Loucy (cell line): ENCODE data around the gene CGREF1.
A peak's percentile ranks its signal among the peaks of the same experiment; 100 is the strongest.
"Not testable (repeated sequence)": the region's sequence is repeated elsewhere in the genome, so short reads cannot be mapped to it uniquely, and the experiment has no call there.

Experiments
- H2AFZ ChIP-seq: fragments of 200-600 bp; sonication (generic); 2 replicates; pipeline ENCODE4 v1.6.0; 2016; ENCODE audit warnings: antibody characterized with exemption, mild to moderate bottlenecking, low read length, moderate library complexity
- H3F3A ChIP-seq: fragments of 200-600 bp; 2 replicates; pipeline ENCODE4 v1.6.0; 2016; ENCODE audit warnings: antibody characterized with exemption, low read depth, mild to moderate bottlenecking
- H3K27me3 ChIP-seq: fragments of 200-600 bp; sonication (generic); 2 replicates; pipeline ENCODE4 v1.6.1; 2014; ENCODE audit warnings: low read length, mild to moderate bottlenecking; ENCODE audit not compliant: insufficient read depth, poor library complexity, severe bottlenecking
- H3K36me3 ChIP-seq: fragments of 200-600 bp; sonication (generic); 2 replicates; pipeline ENCODE4 v1.6.1; 2016; ENCODE audit warnings: low read length; ENCODE audit not compliant: insufficient read depth
- H3K4me1 ChIP-seq: fragments of 200-600 bp; sonication (generic); 2 replicates; pipeline ENCODE4 v1.5.1; 2014; ENCODE audit warnings: low read length, mild to moderate bottlenecking; ENCODE audit not compliant: insufficient read depth, poor library complexity, severe bottlenecking
- H3K4me2 ChIP-seq: fragments of 200-600 bp; sonication (generic); 2 replicates; pipeline ENCODE4 v1.6.0; 2014; ENCODE audit warnings: antibody characterized with exemption, low read length, low read depth, mild to moderate bottlenecking; ENCODE audit not compliant: poor library complexity, severe bottlenecking
- H3K4me3 ChIP-seq: fragments of 200-600 bp; sonication (generic); 2 replicates; pipeline ENCODE4 v1.5.1; 2014; ENCODE audit warnings: low read length, mild to moderate bottlenecking, mixed read lengths; ENCODE audit not compliant: poor library complexity, severe bottlenecking
- H3K79me2 ChIP-seq: fragments of 200-600 bp; sonication (generic); 2 replicates; pipeline ENCODE4 v1.6.1; 2014; ENCODE audit warnings: low read length; ENCODE audit not compliant: insufficient read depth
- H3K9ac ChIP-seq: fragments of 200-600 bp; sonication (generic); 2 replicates; pipeline ENCODE4 v1.6.0; 2014; ENCODE audit warnings: mild to moderate bottlenecking, low read depth, low read length, moderate library complexity; ENCODE audit not compliant: poor library complexity, severe bottlenecking
- H3K9me2 ChIP-seq: fragments of 200-600 bp; sonication (generic); replicated peaks from 2 replicates; pipeline ENCODE4 v1.6.1; 2016; ENCODE audit warnings: low read depth, low read length, mixed read lengths
- H3K9me3 ChIP-seq: fragments of 200-600 bp; sonication (generic); 2 replicates; pipeline ENCODE4 v1.6.1; 2014; ENCODE audit warnings: mild to moderate bottlenecking, antibody characterized with exemption, low read length, low read depth; ENCODE audit not compliant: insufficient read depth
- H4K20me1 ChIP-seq: fragments of 200-600 bp; sonication (generic); 2 replicates; pipeline ENCODE4 v1.6.0; 2014; ENCODE audit warnings: antibody characterized with exemption, low read length, mild to moderate bottlenecking; ENCODE audit not compliant: insufficient read depth, poor library complexity, severe bottlenecking
- EZH2phosphoT487 ChIP-seq: fragments of 200-600 bp; IDR thresholded peaks from 2 replicates; pipeline ENCODE4 v1.6.1; 2018; ENCODE audit warnings: antibody characterized with exemption, mild to moderate bottlenecking, moderate library complexity, borderline replicate concordance
- TF ChIP-seq, protein P1 (sequence below): fragments of 200-600 bp; sonication (generic); conservative IDR thresholded peaks from 2 replicates; pipeline ENCODE4 v1.5.1; 2014; ENCODE audit warnings: mild to moderate bottlenecking, antibody characterized with exemption, low read length

The CGREF1 gene

DNA sequence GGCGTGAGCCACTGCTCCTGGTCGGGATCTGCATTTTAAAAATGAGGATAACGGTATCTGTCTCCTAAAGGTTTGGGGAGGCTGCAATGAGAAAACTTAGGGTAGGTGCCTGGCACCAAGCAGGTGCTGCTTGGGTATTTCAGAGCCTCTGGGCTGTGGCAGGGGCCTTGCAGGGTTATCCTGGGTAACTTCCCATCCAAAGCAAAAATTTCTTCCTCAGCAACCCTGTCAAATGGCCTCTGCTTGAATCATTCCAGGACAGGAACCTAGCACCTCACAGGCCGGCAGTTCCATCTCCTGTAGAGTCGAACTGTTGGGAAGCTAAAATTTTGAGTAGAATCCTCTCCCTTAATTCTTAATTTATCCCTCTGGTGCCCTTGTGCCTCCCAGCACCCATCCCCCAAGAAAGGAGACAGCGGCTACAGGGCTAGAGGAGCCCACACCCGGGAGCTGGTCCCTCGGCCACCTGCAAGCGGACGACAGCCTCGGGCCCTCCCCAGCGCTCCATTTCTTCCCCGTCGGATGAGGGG lies 868 bp downstream of the CGREF1 start:
- TF ChIP-seq, protein P1, sequence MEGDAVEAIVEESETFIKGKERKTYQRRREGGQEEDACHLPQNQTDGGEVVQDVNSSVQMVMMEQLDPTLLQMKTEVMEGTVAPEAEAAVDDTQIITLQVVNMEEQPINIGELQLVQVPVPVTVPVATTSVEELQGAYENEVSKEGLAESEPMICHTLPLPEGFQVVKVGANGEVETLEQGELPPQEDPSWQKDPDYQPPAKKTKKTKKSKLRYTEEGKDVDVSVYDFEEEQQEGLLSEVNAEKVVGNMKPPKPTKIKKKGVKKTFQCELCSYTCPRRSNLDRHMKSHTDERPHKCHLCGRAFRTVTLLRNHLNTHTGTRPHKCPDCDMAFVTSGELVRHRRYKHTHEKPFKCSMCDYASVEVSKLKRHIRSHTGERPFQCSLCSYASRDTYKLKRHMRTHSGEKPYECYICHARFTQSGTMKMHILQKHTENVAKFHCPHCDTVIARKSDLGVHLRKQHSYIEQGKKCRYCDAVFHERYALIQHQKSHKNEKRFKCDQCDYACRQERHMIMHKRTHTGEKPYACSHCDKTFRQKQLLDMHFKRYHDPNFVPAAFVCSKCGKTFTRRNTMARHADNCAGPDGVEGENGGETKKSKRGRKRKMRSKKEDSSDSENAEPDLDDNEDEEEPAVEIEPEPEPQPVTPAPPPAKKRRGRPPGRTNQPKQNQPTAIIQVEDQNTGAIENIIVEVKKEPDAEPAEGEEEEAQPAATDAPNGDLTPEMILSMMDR = no peak
- TF ChIP-seq EZH2phosphoT487 = no peak
- H3K79me2 ChIP-seq = no peaks in the 10 kb centered on the region
- H3K9me2 ChIP-seq = no peaks in the 10 kb centered on the region
- no peaks in the 10 kb centered on the region for H3K4me1 ChIP-seq
- no peaks in the 10 kb centered on the region for H3K36me3 ChIP-seq
- no peaks in the 10 kb centered on the region for H4K20me1 ChIP-seq
- no peak overlapping the region for H3K4me2 ChIP-seq
- no peaks in the 10 kb centered on the region for H3K27me3 ChIP-seq
- no peak overlapping the region for H3K4me3 ChIP-seq
- H3K9me3 ChIP-seq = no peaks in the 10 kb centered on the region
- H2AFZ ChIP-seq = no peak overlapping the region
- no peak overlapping the region for H3K9ac ChIP-seq
- H3F3A ChIP-seq = no peaks in the 10 kb centered on the region

DNA sequence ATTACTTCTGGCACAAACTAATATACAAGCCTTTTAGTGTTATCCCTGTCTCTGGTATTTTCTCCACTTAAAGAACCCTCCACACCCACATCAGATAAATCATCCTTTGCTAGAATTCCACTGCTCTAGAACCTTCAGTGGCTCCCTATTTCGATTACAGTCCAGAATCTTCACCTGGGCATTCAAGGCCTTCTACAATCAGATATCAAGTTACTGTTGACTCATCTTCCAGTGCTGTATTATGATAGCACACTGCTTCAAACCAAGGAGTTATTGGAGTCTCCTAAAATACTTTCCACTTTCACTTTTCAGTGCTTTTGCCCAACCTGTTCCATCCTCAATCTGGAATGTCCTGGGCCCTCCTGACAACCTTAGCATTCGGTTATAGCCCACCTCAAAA lies 3.4 kb downstream of the CGREF1 start:
- TF ChIP-seq EZH2phosphoT487 = no peak
- TF ChIP-seq, protein P1 = no peak
- no peaks in the 10 kb centered on the region; the same call in 1 of the 2 replicates for H3F3A ChIP-seq
- H3K9me2 ChIP-seq = no peaks in the 10 kb centered on the region

DNA sequence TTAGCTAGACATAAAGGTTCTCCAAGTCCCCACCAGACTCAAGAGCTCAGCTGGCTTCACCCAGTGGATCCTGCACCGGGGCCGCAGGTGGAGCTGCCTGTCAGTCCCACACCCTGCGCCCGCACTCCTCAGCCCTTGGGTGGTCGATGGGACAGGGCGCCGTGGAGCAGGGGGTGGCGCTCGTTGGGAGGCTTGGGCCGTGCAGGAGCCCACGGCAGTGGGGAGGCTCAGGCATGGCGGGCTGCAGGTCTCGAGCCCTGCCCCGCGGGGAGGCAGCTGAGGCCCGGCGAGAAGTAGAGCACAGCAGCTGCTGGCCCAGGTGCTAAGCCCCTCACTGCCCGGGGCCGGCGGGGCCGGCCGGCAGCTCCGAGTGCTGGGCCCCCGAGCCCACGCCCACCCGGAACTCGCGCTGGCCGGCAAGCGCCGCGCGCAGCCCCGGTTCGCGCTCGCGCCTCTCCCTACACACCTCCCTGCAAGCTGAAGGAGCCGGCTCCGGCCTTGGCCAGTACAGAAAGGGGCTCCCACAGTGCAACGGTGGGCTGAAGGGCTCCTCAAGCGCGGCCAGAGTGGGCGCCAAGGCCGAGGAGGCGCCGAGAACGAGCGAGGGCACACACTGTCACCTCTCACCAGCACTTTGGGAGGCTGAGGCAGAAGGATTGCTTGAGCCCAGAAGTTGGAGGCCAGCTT lies 7.4 kb downstream of the CGREF1 start:
- H3K79me2 ChIP-seq, H3F3A ChIP-seq, H3K9ac ChIP-seq, H3K4me2 ChIP-seq, H2AFZ ChIP-seq, H3K9me3 ChIP-seq, H3K27me3 ChIP-seq, H3K4me3 ChIP-seq, H3K36me3 ChIP-seq, H4K20me1 ChIP-seq, H3K4me1 ChIP-seq, H3K9me2 ChIP-seq: not testable (repeated sequence)

More for the DNA sequence above, 3.4 kb downstream of the CGREF1 start:
- Histone ChIP-seq H3K9me3 (no peaks in the 10 kb centered on the region), H3K4me2 (no peak overlapping the region), H3K9ac (no peak overlapping the region), H3K27me3 (no peaks in the 10 kb centered on the region), H3K4me3 (no peak overlapping the region), H2AFZ (no peak overlapping the region), H4K20me1 (no peaks in the 10 kb centered on the region), H3K4me1 (no peaks in the 10 kb centered on the region), H3K79me2 (no peaks in the 10 kb centered on the region), H3K36me3 (no peaks in the 10 kb centered on the region)

DNA sequence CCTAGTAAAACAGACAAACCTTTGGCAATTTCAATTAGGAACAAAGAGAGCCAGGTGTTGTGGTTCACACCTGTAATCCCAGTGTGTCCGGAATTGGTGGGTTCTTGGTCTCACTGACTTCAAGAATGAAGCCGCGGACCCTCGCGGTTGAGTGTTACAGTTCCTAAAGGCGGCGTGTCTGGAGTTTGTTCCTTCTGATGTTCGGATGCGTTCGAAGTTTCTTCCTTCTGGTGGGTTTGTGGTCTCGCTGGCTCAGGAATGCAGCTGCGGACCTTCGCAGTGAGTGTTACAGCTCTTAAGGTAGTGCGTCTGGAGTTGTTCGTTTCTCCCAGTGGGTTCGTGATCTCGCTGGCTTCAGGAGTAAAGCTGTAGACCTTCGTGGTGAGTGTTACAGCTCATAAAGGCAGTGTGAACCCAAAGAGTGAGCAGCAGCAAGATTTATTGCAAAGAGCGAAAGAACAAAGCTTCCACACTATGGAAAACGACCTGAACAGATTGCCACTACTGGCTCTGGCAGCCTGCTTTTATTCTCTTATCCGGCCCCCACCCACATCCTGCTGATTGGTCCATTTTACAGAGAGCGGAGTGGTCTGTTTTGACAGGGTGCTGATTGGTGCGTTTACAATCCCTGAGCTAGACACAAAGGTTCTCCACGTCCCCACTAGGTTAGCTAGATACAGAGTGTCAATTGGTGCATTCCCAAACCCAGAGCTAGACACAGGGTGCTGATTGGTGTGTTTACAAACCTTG lies 8.2 kb downstream of the CGREF1 start:
- H3K9me3 ChIP-seq, H3K9me2 ChIP-seq, H3F3A ChIP-seq, H3K79me2 ChIP-seq, H4K20me1 ChIP-seq, H3K4me1 ChIP-seq, H3K36me3 ChIP-seq, H3K27me3 ChIP-seq, H3K9ac ChIP-seq: not testable (repeated sequence)
- peak overlapping the region; percentile 40 for H3K4me3 ChIP-seq
- peak overlapping the region; percentile 53 for H3K4me2 ChIP-seq
- H2AFZ ChIP-seq = peak overlapping the region; percentile 77
